ENCODE measurements around the gene TNFRSF6B.

Gene TNFRSF6B

GRCh38 chr20:63673951-63674350 is 22.5 kb upstream of the TNFRSF6B start:
- TF ChIP-seq CTCF (conservative IDR thresholded peaks at IDR 0.05) (no peak), ZFX (IDR thresholded peaks at IDR 0.05) (no peak)
- no peak overlapping the region for H3K27ac ChIP-seq

GRCh38 chr20:63675681-63676368 is 20.6 kb upstream of the TNFRSF6B start:
- TF ChIP-seq ZFX (IDR thresholded peaks at IDR 0.05), result no peak
- no peak for TF ChIP-seq CTCF (conservative IDR thresholded peaks at IDR 0.05)

GRCh38 chr20:63678071-63678470 is 18.4 kb upstream of the TNFRSF6B start:
- no peak for TF ChIP-seq ZFX (IDR thresholded peaks at IDR 0.05)
- no peak for TF ChIP-seq CTCF (conservative IDR thresholded peaks at IDR 0.05)
- no peak overlapping the region for H3K27ac ChIP-seq

More at GRCh38 chr20:63675681-63676368, 20.6 kb upstream of the TNFRSF6B start:
- no peak overlapping the region for H3K27ac ChIP-seq

- TF ChIP-seq CTCF (conservative IDR thresholded peaks at IDR 0.05) (no peak), ZFX (IDR thresholded peaks at IDR 0.05) (no peak)
- H3K27ac ChIP-seq, result no peak overlapping the region
Measured at GRCh38 chr20:63678667-63679465, 17.6 kb upstream of the TNFRSF6B start.

- no peak overlapping the region for H3K27ac ChIP-seq
- TF ChIP-seq CTCF (conservative IDR thresholded peaks at IDR 0.05), result no peak
- no peak for TF ChIP-seq ZFX (IDR thresholded peaks at IDR 0.05)
Measured at GRCh38 chr20:63679799-63680305, 16.6 kb upstream of the TNFRSF6B start.

GRCh38 chr20:63680427-63680826 is 16.0 kb upstream of the TNFRSF6B start:
- TF ChIP-seq CTCF (conservative IDR thresholded peaks at IDR 0.05), result no peak
- no peak for TF ChIP-seq ZFX (IDR thresholded peaks at IDR 0.05)
- H3K27ac ChIP-seq, result no peak overlapping the region
